K562 (cell line): ENCODE results near the gene PAQR7. TPM values are rescaled to one million over a fixed set of nuclear protein-coding genes. Genes with fewer than 3 reads are reported as not detected.

Experiments
- BCL6 ChIP-seq: fragments of 250-450 bp; sonication (Bioruptor Pico); IDR thresholded peaks from 2 replicates; pipeline ENCODE4 v1.4.0; 2020
- ETV1 ChIP-seq: fragments of 450-650 bp; conservative IDR thresholded peaks from 2 replicates; pipeline ENCODE4 v1.6.1; 2016; ENCODE audit warnings: missing genetic modification characterization, control low read depth, low read depth, missing compliant biosample characterization
- HDAC2 ChIP-seq: fragments of 450-650 bp; IDR thresholded peaks from 2 replicates; pipeline ENCODE4 v1.6.1; 2016; ENCODE audit warnings: mild to moderate bottlenecking
- MAFG ChIP-seq: fragments of 450-650 bp; conservative IDR thresholded peaks from 2 replicates; pipeline ENCODE4 v1.6.1; 2016; ENCODE audit warnings: missing genetic modification characterization, missing compliant biosample characterization
- PCBP2 ChIP-seq: fragments of 200-400 bp; formaldehyde crosslinking; IDR thresholded peaks from 2 replicates; pipeline ENCODE4 v1.6.1; 2018; ENCODE audit warnings: low read length, low read depth, mild to moderate bottlenecking, moderate library complexity; ENCODE audit not compliant: poor library complexity, severe bottlenecking
- PPARD ChIP-seq: fragments of 250-450 bp; sonication (Bioruptor Pico); IDR thresholded peaks from 2 replicates; pipeline ENCODE4 v1.8.0; 2022; ENCODE audit warnings: inconsistent platforms, mild to moderate bottlenecking, moderate library complexity
- RBM22 ChIP-seq: fragments of 200-400 bp; formaldehyde crosslinking; IDR thresholded peaks from 2 replicates; pipeline ENCODE4 v1.6.1; 2018; ENCODE audit warnings: low read length, low read depth; ENCODE audit not compliant: poor library complexity, severe bottlenecking
- RBM25 ChIP-seq: fragments of 200-400 bp; formaldehyde crosslinking; IDR thresholded peaks from 2 replicates; pipeline ENCODE4 v1.6.1; 2018; ENCODE audit warnings: low read length, low read depth, moderate library complexity; ENCODE audit not compliant: severe bottlenecking
- ZNF324 ChIP-seq: fragments of 250-450 bp; sonication (Bioruptor Pico); IDR thresholded peaks from 2 replicates; pipeline ENCODE4 v1.4.0; 2020; ENCODE audit warnings: mild to moderate bottlenecking
- ZNF699 ChIP-seq: fragments of 250-450 bp; sonication (Bioruptor Pico); IDR thresholded peaks from 2 replicates; pipeline ENCODE4 v1.8.0; 2021; ENCODE audit warnings: mild to moderate bottlenecking, moderate library complexity; ENCODE audit not compliant: insufficient replicate concordance
- polyA plus RNA-seq, 8 experiments: library from polyadenylated mRNA; depleted of rRNA in 4 of 8; stranded (reverse) in 5 of 8; unstranded in 3 of 8; fragments of >200 nt; fragmentation: Nextera tagmentation in 2 of 8; fragmentation: Illumina TruSeq in 1 of 8; extraction: Ambion mirVana in 2 of 8; extraction: Trizol in 1 of 8; gene quantifications; 2 replicates each; pipeline versions ENCODE4 v1.2.1 to v1.2.3, GENCODE V29; 2011 to 2014; ENCODE audit warnings: inconsistent platforms in 1 of 8, missing spikeins in 1 of 8
- total RNA-seq, 7 experiments: library from RNA; depleted of rRNA in 6 of 7; stranded (reverse); fragments of >200 nt in 6 of 7; fragmentation: Illumina TruSeq in 2 of 7; extraction: Trizol in 2 of 7; gene quantifications; 2 replicates each; pipeline versions ENCODE4 v1.2.1 to v1.2.3, GENCODE V29; 2011 to 2021; ENCODE audit warnings: low replicate concordance in 1 of 7
- TF ChIP-seq, protein P1 (sequence below), 2 experiments: fragments of 450-650 bp; IDR thresholded peaks; 2 replicates each; pipeline ENCODE4 v1.6.1; 2016
- TF ChIP-seq, protein P2 (sequence below): sonication (generic); formaldehyde crosslinking; IDR thresholded peaks from 2 replicates; pipeline ENCODE4 v1.8.1; 2023; ENCODE audit warnings: mild to moderate bottlenecking, missing genetic modification reagents
- TF ChIP-seq, protein P3 (sequence below): fragments of 200-600 bp; sonication (generic); IDR thresholded peaks from one replicate; pipeline ENCODE4 v1.6.1; 2012; ENCODE audit warnings: mild to moderate bottlenecking, low read depth, low read length, inconsistent platforms

The PAQR7 gene
- total and polyA plus RNA-seq, 9 of the 15 experiments (the other 6 are each of a cell fraction or from before 2014, with no cell fraction given), result 1.1 to 5.2 (median 2.6) TPM

- TF ChIP-seq HDAC2 (peak; percentile 60; the same call in 1 of the 2 replicates), MAFG (tag) (no peak), PPARD (CRISPR knock-in tag) (no peak), BCL6 (CRISPR knock-in tag) (no peak), RBM25 (no peak), ETV1 (tag) (no peak), RBM22 (peak; percentile 82), ZNF324 (no peak), PCBP2 (no peak), ZNF699 (CRISPR knock-in tag) (no peak)
- TF ChIP-seq, protein P1, sequence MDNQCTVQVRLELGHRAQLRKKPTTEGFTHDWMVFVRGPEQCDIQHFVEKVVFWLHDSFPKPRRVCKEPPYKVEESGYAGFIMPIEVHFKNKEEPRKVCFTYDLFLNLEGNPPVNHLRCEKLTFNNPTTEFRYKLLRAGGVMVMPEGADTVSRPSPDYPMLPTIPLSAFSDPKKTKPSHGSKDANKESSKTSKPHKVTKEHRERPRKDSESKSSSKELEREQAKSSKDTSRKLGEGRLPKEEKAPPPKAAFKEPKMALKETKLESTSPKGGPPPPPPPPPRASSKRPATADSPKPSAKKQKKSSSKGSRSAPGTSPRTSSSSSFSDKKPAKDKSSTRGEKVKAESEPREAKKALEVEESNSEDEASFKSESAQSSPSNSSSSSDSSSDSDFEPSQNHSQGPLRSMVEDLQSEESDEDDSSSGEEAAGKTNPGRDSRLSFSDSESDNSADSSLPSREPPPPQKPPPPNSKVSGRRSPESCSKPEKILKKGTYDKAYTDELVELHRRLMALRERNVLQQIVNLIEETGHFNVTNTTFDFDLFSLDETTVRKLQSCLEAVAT (IDR thresholded peaks at IDR 0.05), result peak; percentile 40 to 61; a peak in 1 of 4 replicates
- TF ChIP-seq, protein P2, sequence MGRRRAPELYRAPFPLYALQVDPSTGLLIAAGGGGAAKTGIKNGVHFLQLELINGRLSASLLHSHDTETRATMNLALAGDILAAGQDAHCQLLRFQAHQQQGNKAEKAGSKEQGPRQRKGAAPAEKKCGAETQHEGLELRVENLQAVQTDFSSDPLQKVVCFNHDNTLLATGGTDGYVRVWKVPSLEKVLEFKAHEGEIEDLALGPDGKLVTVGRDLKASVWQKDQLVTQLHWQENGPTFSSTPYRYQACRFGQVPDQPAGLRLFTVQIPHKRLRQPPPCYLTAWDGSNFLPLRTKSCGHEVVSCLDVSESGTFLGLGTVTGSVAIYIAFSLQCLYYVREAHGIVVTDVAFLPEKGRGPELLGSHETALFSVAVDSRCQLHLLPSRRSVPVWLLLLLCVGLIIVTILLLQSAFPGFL (CRISPR knock-in tag), result no peak
- TF ChIP-seq, protein P3, sequence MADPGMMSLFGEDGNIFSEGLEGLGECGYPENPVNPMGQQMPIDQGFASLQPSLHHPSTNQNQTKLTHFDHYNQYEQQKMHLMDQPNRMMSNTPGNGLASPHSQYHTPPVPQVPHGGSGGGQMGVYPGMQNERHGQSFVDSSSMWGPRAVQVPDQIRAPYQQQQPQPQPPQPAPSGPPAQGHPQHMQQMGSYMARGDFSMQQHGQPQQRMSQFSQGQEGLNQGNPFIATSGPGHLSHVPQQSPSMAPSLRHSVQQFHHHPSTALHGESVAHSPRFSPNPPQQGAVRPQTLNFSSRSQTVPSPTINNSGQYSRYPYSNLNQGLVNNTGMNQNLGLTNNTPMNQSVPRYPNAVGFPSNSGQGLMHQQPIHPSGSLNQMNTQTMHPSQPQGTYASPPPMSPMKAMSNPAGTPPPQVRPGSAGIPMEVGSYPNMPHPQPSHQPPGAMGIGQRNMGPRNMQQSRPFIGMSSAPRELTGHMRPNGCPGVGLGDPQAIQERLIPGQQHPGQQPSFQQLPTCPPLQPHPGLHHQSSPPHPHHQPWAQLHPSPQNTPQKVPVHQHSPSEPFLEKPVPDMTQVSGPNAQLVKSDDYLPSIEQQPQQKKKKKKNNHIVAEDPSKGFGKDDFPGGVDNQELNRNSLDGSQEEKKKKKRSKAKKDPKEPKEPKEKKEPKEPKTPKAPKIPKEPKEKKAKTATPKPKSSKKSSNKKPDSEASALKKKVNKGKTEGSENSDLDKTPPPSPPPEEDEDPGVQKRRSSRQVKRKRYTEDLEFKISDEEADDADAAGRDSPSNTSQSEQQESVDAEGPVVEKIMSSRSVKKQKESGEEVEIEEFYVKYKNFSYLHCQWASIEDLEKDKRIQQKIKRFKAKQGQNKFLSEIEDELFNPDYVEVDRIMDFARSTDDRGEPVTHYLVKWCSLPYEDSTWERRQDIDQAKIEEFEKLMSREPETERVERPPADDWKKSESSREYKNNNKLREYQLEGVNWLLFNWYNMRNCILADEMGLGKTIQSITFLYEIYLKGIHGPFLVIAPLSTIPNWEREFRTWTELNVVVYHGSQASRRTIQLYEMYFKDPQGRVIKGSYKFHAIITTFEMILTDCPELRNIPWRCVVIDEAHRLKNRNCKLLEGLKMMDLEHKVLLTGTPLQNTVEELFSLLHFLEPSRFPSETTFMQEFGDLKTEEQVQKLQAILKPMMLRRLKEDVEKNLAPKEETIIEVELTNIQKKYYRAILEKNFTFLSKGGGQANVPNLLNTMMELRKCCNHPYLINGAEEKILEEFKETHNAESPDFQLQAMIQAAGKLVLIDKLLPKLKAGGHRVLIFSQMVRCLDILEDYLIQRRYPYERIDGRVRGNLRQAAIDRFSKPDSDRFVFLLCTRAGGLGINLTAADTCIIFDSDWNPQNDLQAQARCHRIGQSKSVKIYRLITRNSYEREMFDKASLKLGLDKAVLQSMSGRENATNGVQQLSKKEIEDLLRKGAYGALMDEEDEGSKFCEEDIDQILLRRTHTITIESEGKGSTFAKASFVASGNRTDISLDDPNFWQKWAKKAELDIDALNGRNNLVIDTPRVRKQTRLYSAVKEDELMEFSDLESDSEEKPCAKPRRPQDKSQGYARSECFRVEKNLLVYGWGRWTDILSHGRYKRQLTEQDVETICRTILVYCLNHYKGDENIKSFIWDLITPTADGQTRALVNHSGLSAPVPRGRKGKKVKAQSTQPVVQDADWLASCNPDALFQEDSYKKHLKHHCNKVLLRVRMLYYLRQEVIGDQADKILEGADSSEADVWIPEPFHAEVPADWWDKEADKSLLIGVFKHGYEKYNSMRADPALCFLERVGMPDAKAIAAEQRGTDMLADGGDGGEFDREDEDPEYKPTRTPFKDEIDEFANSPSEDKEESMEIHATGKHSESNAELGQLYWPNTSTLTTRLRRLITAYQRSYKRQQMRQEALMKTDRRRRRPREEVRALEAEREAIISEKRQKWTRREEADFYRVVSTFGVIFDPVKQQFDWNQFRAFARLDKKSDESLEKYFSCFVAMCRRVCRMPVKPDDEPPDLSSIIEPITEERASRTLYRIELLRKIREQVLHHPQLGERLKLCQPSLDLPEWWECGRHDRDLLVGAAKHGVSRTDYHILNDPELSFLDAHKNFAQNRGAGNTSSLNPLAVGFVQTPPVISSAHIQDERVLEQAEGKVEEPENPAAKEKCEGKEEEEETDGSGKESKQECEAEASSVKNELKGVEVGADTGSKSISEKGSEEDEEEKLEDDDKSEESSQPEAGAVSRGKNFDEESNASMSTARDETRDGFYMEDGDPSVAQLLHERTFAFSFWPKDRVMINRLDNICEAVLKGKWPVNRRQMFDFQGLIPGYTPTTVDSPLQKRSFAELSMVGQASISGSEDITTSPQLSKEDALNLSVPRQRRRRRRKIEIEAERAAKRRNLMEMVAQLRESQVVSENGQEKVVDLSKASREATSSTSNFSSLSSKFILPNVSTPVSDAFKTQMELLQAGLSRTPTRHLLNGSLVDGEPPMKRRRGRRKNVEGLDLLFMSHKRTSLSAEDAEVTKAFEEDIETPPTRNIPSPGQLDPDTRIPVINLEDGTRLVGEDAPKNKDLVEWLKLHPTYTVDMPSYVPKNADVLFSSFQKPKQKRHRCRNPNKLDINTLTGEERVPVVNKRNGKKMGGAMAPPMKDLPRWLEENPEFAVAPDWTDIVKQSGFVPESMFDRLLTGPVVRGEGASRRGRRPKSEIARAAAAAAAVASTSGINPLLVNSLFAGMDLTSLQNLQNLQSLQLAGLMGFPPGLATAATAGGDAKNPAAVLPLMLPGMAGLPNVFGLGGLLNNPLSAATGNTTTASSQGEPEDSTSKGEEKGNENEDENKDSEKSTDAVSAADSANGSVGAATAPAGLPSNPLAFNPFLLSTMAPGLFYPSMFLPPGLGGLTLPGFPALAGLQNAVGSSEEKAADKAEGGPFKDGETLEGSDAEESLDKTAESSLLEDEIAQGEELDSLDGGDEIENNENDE, result no peak
Measured at GRCh38 chr1:25820247-25821111, 55.0 kb downstream of the PAQR7 start (continued).
